Measurements from ENCODE around the gene ADAM19. TPM values are rescaled to one million over a fixed set of nuclear protein-coding genes. Genes with fewer than 3 reads are reported as not detected.

The ADAM19 gene
- total and polyA plus RNA-seq, 7 donors = 0.27 to 4.5 (median 1.4) TPM

GRCh38 chr5:157545610-157546310, 29.8 kb downstream of the ADAM19 start:
- TF ChIP-seq CTCF (IDR thresholded peaks at IDR 0.05) = no peak
- no peak for ATAC-seq
- peaks cover 49% of the 10 kb centered on the region for H3K4me1 ChIP-seq
- no peak for DNase-seq
- no peak overlapping the region for H3K27ac ChIP-seq
- intact Hi-C loops (cut with DNase I) = no loop called here
- 90 to 95% (median 94%) methylated on average over 4 of the region's 4 CpGs for WGBS, 3 donors
- no peaks in the 10 kb centered on the region for H3K27me3 ChIP-seq (ENCODE audit: insufficient read depth in 3 of 3, low read length in 2 of 3)
- H3K36me3 ChIP-seq (ENCODE audit: insufficient read depth in 1 of 2, low read depth in 1 of 2) = no peaks in the 10 kb centered on the region
- H3K9me3 ChIP-seq = no peaks in the 10 kb centered on the region
- H3K4me3 ChIP-seq = no peak overlapping the region

GRCh38 chr5:157544623-157544989, 31.0 kb downstream of the ADAM19 start:
- Histone ChIP-seq H3K4me3 (no peak overlapping the region), H3K27ac (no peak overlapping the region), H3K4me1 (peaks cover 39% of the 10 kb centered on the region), H3K27me3 (ENCODE audit: insufficient read depth in 3 of 3, low read length in 2 of 3) (no peaks in the 10 kb centered on the region), H3K36me3 (ENCODE audit: insufficient read depth in 1 of 2, low read depth in 1 of 2) (no peaks in the 10 kb centered on the region), H3K9me3 (no peaks in the 10 kb centered on the region)
- no peak for TF ChIP-seq CTCF (IDR thresholded peaks at IDR 0.05)
- DNase-seq (no peak), ATAC-seq (no peak)
- WGBS, 3 donors = 93 to 95% (median 95%) methylated on average over 7 of the region's 7 CpGs
- intact Hi-C loops (cut with DNase I) = no loop called here

GRCh38 chr5:157543825-157544622, 31.6 kb downstream of the ADAM19 start:
- Histone ChIP-seq H3K27me3 (ENCODE audit: insufficient read depth in 3 of 3, low read length in 2 of 3) (no peaks in the 10 kb centered on the region), H3K4me1 (peaks cover 34% of the 10 kb centered on the region), H3K36me3 (ENCODE audit: insufficient read depth in 1 of 2, low read depth in 1 of 2) (no peaks in the 10 kb centered on the region), H3K9me3 (no peaks in the 10 kb centered on the region), H3K27ac (no peak overlapping the region), H3K4me3 (no peak overlapping the region)
- no peak for ATAC-seq
- no peak for TF ChIP-seq CTCF (IDR thresholded peaks at IDR 0.05)
- DNase-seq = no peak
- WGBS, 3 donors = 66 to 73% (median 67%) methylated on average over 10 of the region's 10 CpGs
- intact Hi-C loops (cut with DNase I) = no loop called here

GRCh38 chr5:157542282-157543000, 33.1 kb downstream of the ADAM19 start:
- H3K27ac ChIP-seq = no peak overlapping the region
- DNase-seq (no peak), ATAC-seq (no peak)
- peaks cover 0 to 2% of the 10 kb centered on the region in 2 donors for H3K36me3 ChIP-seq (ENCODE audit: insufficient read depth in 1 of 2, low read depth in 1 of 2)
- H3K4me1 ChIP-seq = peaks cover 18% of the 10 kb centered on the region
- no peaks in the 10 kb centered on the region for H3K27me3 ChIP-seq (ENCODE audit: insufficient read depth in 3 of 3, low read length in 2 of 3)
- no peak for TF ChIP-seq CTCF (IDR thresholded peaks at IDR 0.05)
- intact Hi-C loops (cut with DNase I) = no loop called here
- WGBS, 3 donors = 81 to 95% (median 86%) methylated on average over 14 of the region's 14 CpGs
- H3K9me3 ChIP-seq = no peaks in the 10 kb centered on the region
- no peak overlapping the region for H3K4me3 ChIP-seq

Data from psoas muscle (tissue), 8 donors.